SK-N-MC (cell line): Measurements from ENCODE around the gene ZNF296.

Source experiments
- DNase-seq: peaks from one replicate; pipeline ENCODE4 v3.0.0-alpha.2; 2011; ENCODE audit warnings: low read depth, low spot score
- H3K27ac ChIP-seq: fragments of 200-600 bp; sonication (generic); 2 replicates; pipeline ENCODE4 v1.5.1; 2016; ENCODE audit warnings: mixed run types
- H3K36me3 ChIP-seq: fragments of 200-600 bp; sonication (generic); 2 replicates; pipeline ENCODE4 v1.6.1; 2017; ENCODE audit warnings: antibody characterized with exemption, low read length, mixed read lengths; ENCODE audit not compliant: insufficient read depth
- H3K4me3 ChIP-seq: fragments of 200-600 bp; sonication (generic); 2 replicates; pipeline ENCODE4 v1.5.1; 2016
- H3K9ac ChIP-seq: fragments of 200-600 bp; sonication (generic); 2 replicates; pipeline ENCODE4 v1.8.0; 2017; ENCODE audit warnings: mixed run types, mixed read lengths; ENCODE audit not compliant: insufficient read length
- H3K9me3 ChIP-seq: fragments of 200-600 bp; sonication (generic); 2 replicates; pipeline ENCODE4 v1.6.1; 2017; ENCODE audit warnings: low read depth, mild to moderate bottlenecking, antibody characterized with exemption, low read length, moderate library complexity, mixed read lengths
- EZH2 ChIP-seq: fragments of 200-600 bp; sonication (generic); IDR thresholded peaks from one replicate; pipeline ENCODE4 v1.6.1; 2017; ENCODE audit warnings: antibody characterized with exemption
- FOXP2 ChIP-seq: optimal IDR thresholded peaks from 2 replicates; pipeline ENCODE3; 2011; ENCODE audit warnings: mild to moderate bottlenecking, moderate library complexity; ENCODE audit not compliant: insufficient read depth; ENCODE audit errors: extremely low read length, control extremely low read depth
- POLR2AphosphoS5 ChIP-seq: IDR thresholded peaks from 2 replicates; pipeline ENCODE4 v1.6.1; 2012; ENCODE audit warnings: mild to moderate bottlenecking, low read depth, low read length, borderline replicate concordance

The ZNF296 gene

GRCh38 chr19:45045671-45046353 is 30.5 kb downstream of the ZNF296 start:
- no peak overlapping the region for H3K9ac ChIP-seq

GRCh38 chr19:45041125-45041524 is 35.2 kb downstream of the ZNF296 start:
- H3K9me3 ChIP-seq, result no peaks in the 10 kb centered on the region
- no peak overlapping the region for H3K27ac ChIP-seq
- DNase-seq, result no peak
- H3K4me3 ChIP-seq, result no peak overlapping the region
- TF ChIP-seq EZH2 (no peak), FOXP2 (no peak), POLR2AphosphoS5 (no peak)
- H3K9ac ChIP-seq, result no peak overlapping the region
- H3K36me3 ChIP-seq, result peaks cover 62% of the 10 kb centered on the region

More at GRCh38 chr19:45045671-45046353, 30.5 kb downstream of the ZNF296 start:
- TF ChIP-seq FOXP2 (no peak), POLR2AphosphoS5 (no peak), EZH2 (no peak)
- H3K4me3 ChIP-seq, result no peak overlapping the region
- H3K9me3 ChIP-seq, result no peaks in the 10 kb centered on the region
- H3K27ac ChIP-seq, result no peak overlapping the region
- peaks cover 60% of the 10 kb centered on the region for H3K36me3 ChIP-seq
- DNase-seq, result no peak

GRCh38 chr19:45040059-45040771 is 36.1 kb downstream of the ZNF296 start:
- peak overlapping the region; percentile 97 for H3K9ac ChIP-seq
- no peak overlapping the region for H3K27ac ChIP-seq
- H3K4me3 ChIP-seq, result peak overlapping the region; percentile 99
- H3K9me3 ChIP-seq, result no peaks in the 10 kb centered on the region
- TF ChIP-seq FOXP2 (no peak), EZH2 (no peak), POLR2AphosphoS5 (no peak)
- DNase-seq, result no peak
- H3K36me3 ChIP-seq, result peaks cover 53% of the 10 kb centered on the region

GRCh38 chr19:45038931-45039893 is 37.1 kb downstream of the ZNF296 start, which contains the start of gene CLASRP:
Gene CLASRP, plus strand, starts transcription at chr19:45039045. Its CDS starts 1,168 bp downstream, at chr19:45040213.
- H3K27ac ChIP-seq, result peak within 1 kb of the TSS; percentile 89
- H3K4me3 ChIP-seq, result peak within 1 kb of the TSS; percentile 99
- TF ChIP-seq POLR2AphosphoS5 (peak; percentile 97), FOXP2 (no peak), EZH2 (no peak)
- H3K9ac ChIP-seq, result peak within 1 kb of the TSS; percentile 97
- no peak for DNase-seq
- H3K36me3 ChIP-seq, result peaks cover 43% of the 10 kb centered on the region
- H3K9me3 ChIP-seq, result no peaks in the 10 kb centered on the region

- no peak overlapping the region for H3K4me3 ChIP-seq
- H3K27ac ChIP-seq, result no peak overlapping the region
- no peaks in the 10 kb centered on the region for H3K9me3 ChIP-seq
- DNase-seq, result no peak
- H3K36me3 ChIP-seq, result peaks cover 28% of the 10 kb centered on the region
- TF ChIP-seq EZH2 (no peak), FOXP2 (no peak), POLR2AphosphoS5 (no peak)
- H3K9ac ChIP-seq, result no peak overlapping the region
These were observed 38.7 kb downstream of the ZNF296 start for GRCh38 chr19:45037393-45038169.

GRCh38 chr19:45035755-45036154 is 40.5 kb downstream of the ZNF296 start:
- no peak overlapping the region for H3K27ac ChIP-seq
- peaks cover 11% of the 10 kb centered on the region for H3K36me3 ChIP-seq
- no peak overlapping the region for H3K4me3 ChIP-seq
- no peak for TF ChIP-seq POLR2AphosphoS5
- TF ChIP-seq FOXP2, result no peak
- TF ChIP-seq EZH2, result no peak
- no peak overlapping the region for H3K9ac ChIP-seq
- no peaks in the 10 kb centered on the region for H3K9me3 ChIP-seq
- DNase-seq, result no peak

- Histone ChIP-seq H3K4me3 (no peak overlapping the region), H3K9ac (no peak overlapping the region), H3K36me3 (no peaks in the 10 kb centered on the region), H3K9me3 (no peaks in the 10 kb centered on the region), H3K27ac (no peak overlapping the region)
- DNase-seq, result no peak
- TF ChIP-seq EZH2 (no peak), POLR2AphosphoS5 (no peak), FOXP2 (no peak)
These were observed 43.9 kb downstream of the ZNF296 start for GRCh38 chr19:45032421-45032820.

GRCh38 chr19:45030825-45031224 is 45.5 kb downstream of the ZNF296 start:
- TF ChIP-seq POLR2AphosphoS5, result no peak
- TF ChIP-seq FOXP2, result no peak
- TF ChIP-seq EZH2, result no peak
- H3K27ac ChIP-seq, result no peak overlapping the region
- no peak overlapping the region for H3K9ac ChIP-seq
- no peaks in the 10 kb centered on the region for H3K36me3 ChIP-seq
- H3K4me3 ChIP-seq, result no peak overlapping the region
- no peaks in the 10 kb centered on the region for H3K9me3 ChIP-seq
- no peak for DNase-seq
